HepG2 (cell line): ENCODE data around the gene GPR61. TPM values are rescaled to one million over a fixed set of nuclear protein-coding genes. Genes with fewer than 3 reads are reported as not detected.

ENCODE experiments used
- KDM5A ChIP-seq: fragments of 200-600 bp; sonication (generic); IDR thresholded peaks from 2 replicates; pipeline ENCODE4 v1.7.0; 2018; ENCODE audit warnings: antibody characterized with exemption, mild to moderate bottlenecking, low read length, borderline replicate concordance
- MEIS1 ChIP-seq: sonication (generic); formaldehyde crosslinking; IDR thresholded peaks from 2 replicates; pipeline ENCODE4 v1.9.0; 2021; ENCODE audit warnings: mild to moderate bottlenecking, missing genetic modification reagents, moderate library complexity, borderline replicate concordance
- MXD1 ChIP-seq: sonication (generic); formaldehyde crosslinking; IDR thresholded peaks from 2 replicates; pipeline ENCODE4 v1.4.0; 2020; ENCODE audit warnings: mild to moderate bottlenecking, missing genetic modification reagents
- PHF20 ChIP-seq: sonication (generic); formaldehyde crosslinking; IDR thresholded peaks from 2 replicates; pipeline ENCODE4 v1.5.0; 2020; ENCODE audit warnings: mild to moderate bottlenecking, missing genetic modification reagents
- PPARG ChIP-seq: conservative IDR thresholded peaks from 2 replicates; pipeline ENCODE4 v1.6.1; 2016; ENCODE audit warnings: missing biosample characterization, missing genetic modification reagents
- RELA ChIP-seq: sonication (generic); formaldehyde crosslinking; IDR thresholded peaks from 2 replicates; pipeline ENCODE4 v1.4.0; 2020; ENCODE audit warnings: missing genetic modification reagents
- SIN3A ChIP-seq: IDR thresholded peaks from 2 replicates; pipeline ENCODE4 v1.6.1; 2011; ENCODE audit warnings: low read depth, mild to moderate bottlenecking, control low read depth, low read length, borderline replicate concordance
- THAP9 ChIP-seq: sonication (generic); formaldehyde crosslinking; IDR thresholded peaks from 2 replicates; pipeline ENCODE4; 2020; ENCODE audit warnings: missing genetic modification reagents, mild to moderate bottlenecking, borderline replicate concordance
- ZHX2 ChIP-seq, 2 experiments: sonication (generic) in 1 of 2; formaldehyde crosslinking in 1 of 2; IDR thresholded peaks; 2 replicates each; pipeline versions ENCODE4 v1.6.1 to v1.9.0; 2014 to 2022; ENCODE audit warnings: antibody characterized with exemption in 1 of 2, borderline replicate concordance in 1 of 2, inconsistent platforms in 1 of 2, low read depth in 1 of 2, missing genetic modification reagents in 1 of 2
- ZNF180 ChIP-seq: sonication (generic); formaldehyde crosslinking; IDR thresholded peaks from 2 replicates; pipeline ENCODE4 v1.4.0; 2020; ENCODE audit warnings: low read depth, missing genetic modification reagents, borderline replicate concordance
- ZNF256 ChIP-seq: sonication (generic); formaldehyde crosslinking; conservative IDR thresholded peaks from 2 replicates; pipeline ENCODE4 v1.4.0; 2020; ENCODE audit warnings: missing genetic modification reagents
- ZNF687 ChIP-seq: sonication (generic); formaldehyde crosslinking; IDR thresholded peaks from 2 replicates; pipeline ENCODE4 v1.5.1; 2020; ENCODE audit warnings: mild to moderate bottlenecking, missing genetic modification reagents, moderate library complexity
- ZNF776 ChIP-seq: sonication (generic); formaldehyde crosslinking; IDR thresholded peaks from 2 replicates; pipeline ENCODE4 v1.4.0; 2020; ENCODE audit warnings: mild to moderate bottlenecking, missing genetic modification reagents
- polyA plus RNA-seq, 8 experiments: library from polyadenylated mRNA; depleted of rRNA in 3 of 8; stranded (reverse) in 7 of 8; unstranded in 1 of 8; fragments of >200 nt; fragmentation: Illumina TruSeq in 4 of 8; extraction: Trizol in 4 of 8; gene quantifications; 2 replicates each; pipeline versions ENCODE4 v1.2.1 to v1.2.3, GENCODE V29; 2011 to 2016; ENCODE audit warnings: low read depth in 4 of 8, missing spikeins in 1 of 8, mixed read lengths in 1 of 8; ENCODE audit not compliant: insufficient read depth in 1 of 8
- total RNA-seq, 5 experiments: library from RNA; depleted of rRNA; stranded (reverse); fragments of >200 nt; fragmentation: Illumina TruSeq; extraction: Trizol; gene quantifications; 2 replicates each; pipeline ENCODE4 v1.2.3, GENCODE V29; 2016; ENCODE audit warnings: low read depth in 1 of 5

GPR61 gene
- total and polyA plus RNA-seq, 2 of the 13 experiments (the other 11 are each of a cell fraction or from before 2014, with no cell fraction given) = not detected

- TF ChIP-seq ZHX2 (IDR thresholded peaks at IDR 0.05; ENCODE audit: low read depth) (0 out of 2 replicates have a peak, but pooled peaks have one; percentile 22), ZHX2 (CRISPR knock-in tag; IDR thresholded peaks at IDR 0.05; ENCODE audit: borderline replicate concordance) (no peak), MEIS1 (CRISPR knock-in tag) (peak; percentile 45; the same call in 1 of the 2 replicates), PHF20 (CRISPR knock-in tag) (peak; percentile 93), ZNF776 (peak; percentile 70), MXD1 (peak; percentile 73; the same call in 1 of the 2 replicates), ZNF180 (0 out of 2 replicates have a peak, but pooled peaks have one; percentile 52), KDM5A (peak; percentile 77; the same call in 1 of the 2 replicates), RELA (peak; percentile 52; the same call in 1 of the 2 replicates), ZNF687 (peak; percentile 89), THAP9 (CRISPR knock-in tag) (peak; percentile 79; the same call in 1 of the 2 replicates), PPARG (CRISPR knock-in tag) (peak; percentile 43; the same call in 1 of the 2 replicates), SIN3A (peak; percentile 92; the same call in 1 of the 2 replicates), ZNF256 (0 out of 2 replicates have a peak, but pooled peaks have one; percentile 71)
These were observed 45.7 kb upstream of the GPR61 start, which contains the start of gene CYB561D1 (continued) for GRCh38 chr1:109493805-109494539.
